ENCODE measurements around the gene CAPZB.

The CAPZB gene

DNA sequence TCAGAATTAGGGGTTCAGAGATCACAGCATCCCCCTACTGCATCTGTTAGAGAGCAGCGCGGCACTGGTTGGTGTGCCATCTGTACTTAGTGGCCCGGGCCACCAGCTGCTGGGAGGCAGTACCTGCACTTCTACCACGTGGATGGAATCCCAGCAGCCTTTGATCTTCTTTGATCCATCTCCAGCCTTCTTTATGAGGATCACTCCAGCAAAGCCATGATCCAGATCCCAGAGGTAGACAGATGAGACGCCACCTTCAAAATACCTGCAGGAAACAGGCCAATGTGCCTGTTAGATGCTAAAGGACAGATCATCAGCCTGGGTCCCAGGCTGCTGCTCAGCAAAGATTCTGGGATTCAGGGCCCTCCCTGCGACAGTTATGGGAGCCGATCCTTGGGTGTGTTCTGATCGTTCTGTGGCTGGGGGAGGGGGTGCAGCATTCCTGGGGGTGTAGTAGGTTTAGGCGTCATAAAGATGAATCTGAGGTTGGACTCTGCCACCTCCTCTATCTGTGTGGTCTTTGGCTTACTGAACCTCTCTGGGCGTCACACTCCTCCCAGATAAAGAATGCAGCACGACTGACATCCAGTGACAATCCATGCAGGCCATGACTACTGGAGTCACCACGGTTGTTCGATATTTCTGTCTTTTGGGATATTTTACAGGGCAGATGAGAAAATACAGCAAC is 127.9 kb downstream of the CAPZB start:
- in situ Hi-C loops (cut with HindIII; ENCODE audit: low sequenced_read_pairs): no loop called here

DNA sequence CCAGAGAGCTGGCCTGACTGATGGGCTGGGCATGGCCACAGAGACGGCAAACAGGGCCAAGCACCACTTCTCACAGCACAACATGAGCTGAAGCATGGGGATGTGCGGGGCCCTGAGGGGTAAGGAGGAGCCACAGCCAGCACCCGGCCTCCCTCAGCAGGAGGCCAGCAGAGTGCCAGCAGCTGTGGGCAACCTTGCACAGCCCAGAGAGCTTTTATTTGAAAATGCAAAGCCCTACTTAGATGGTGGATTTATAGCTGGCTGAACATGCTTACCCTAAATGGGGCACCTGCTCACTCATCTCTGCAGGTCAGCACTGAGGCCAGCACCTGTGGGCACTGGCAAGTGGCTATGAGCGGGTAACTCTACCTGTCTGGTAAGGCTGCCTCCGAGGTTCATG is 129.1 kb downstream of the CAPZB start:
- in situ Hi-C loops (cut with HindIII; ENCODE audit: low sequenced_read_pairs): no loop called here

- in situ Hi-C loops (cut with HindIII; ENCODE audit: low sequenced_read_pairs): no loop called here
These were observed 130.8 kb downstream of the CAPZB start for GRCh38 chr1:19354531-19354981.

- in situ Hi-C loops (cut with HindIII; ENCODE audit: low sequenced_read_pairs): no loop called here
These were observed 131.7 kb downstream of the CAPZB start for GRCh38 chr1:19353596-19353995.

GRCh38 chr1:19352839-19353238 is 132.5 kb downstream of the CAPZB start:
- in situ Hi-C loops (cut with HindIII; ENCODE audit: low sequenced_read_pairs): no loop called here

- in situ Hi-C loops (cut with HindIII; ENCODE audit: low sequenced_read_pairs): no loop called here
These were observed 133.5 kb downstream of the CAPZB start for GRCh38 chr1:19351873-19352272.

- in situ Hi-C loops (cut with HindIII; ENCODE audit: low sequenced_read_pairs): no loop called here
These were observed 134.8 kb downstream of the CAPZB start for GRCh38 chr1:19350566-19350965.

DNA sequence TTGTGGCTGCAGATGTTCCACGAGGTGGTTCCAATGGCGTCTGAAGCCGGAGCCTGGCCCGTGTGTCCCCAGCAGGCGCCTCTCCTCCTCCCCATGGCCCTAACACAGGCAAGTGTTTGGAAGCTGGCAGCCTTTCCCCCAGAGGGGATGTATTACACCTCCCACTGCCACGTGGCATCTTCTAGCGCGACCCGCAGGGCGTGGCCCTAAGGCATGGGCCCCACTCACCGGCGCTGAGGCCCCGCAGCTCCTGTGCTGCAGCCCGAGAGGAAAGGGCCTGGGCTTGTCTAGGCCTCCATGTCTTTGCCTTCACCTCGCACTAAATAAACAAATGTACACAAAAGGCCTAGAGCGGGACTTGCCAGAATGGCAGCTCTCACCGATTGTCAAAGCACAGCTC is 135.3 kb downstream of the CAPZB start:
- in situ Hi-C loops (cut with HindIII; ENCODE audit: low sequenced_read_pairs): loop anchor here (10.0 kb wide), 1 partner anchor 75 kb away; no protein-coding TSS in a partner anchor

GRCh38 chr1:19348441-19349198 is 136.7 kb downstream of the CAPZB start:
- in situ Hi-C loops (cut with HindIII; ENCODE audit: low sequenced_read_pairs): loop anchor here (10.0 kb wide), 1 partner anchor 74 kb away; no protein-coding TSS in a partner anchor

DNA sequence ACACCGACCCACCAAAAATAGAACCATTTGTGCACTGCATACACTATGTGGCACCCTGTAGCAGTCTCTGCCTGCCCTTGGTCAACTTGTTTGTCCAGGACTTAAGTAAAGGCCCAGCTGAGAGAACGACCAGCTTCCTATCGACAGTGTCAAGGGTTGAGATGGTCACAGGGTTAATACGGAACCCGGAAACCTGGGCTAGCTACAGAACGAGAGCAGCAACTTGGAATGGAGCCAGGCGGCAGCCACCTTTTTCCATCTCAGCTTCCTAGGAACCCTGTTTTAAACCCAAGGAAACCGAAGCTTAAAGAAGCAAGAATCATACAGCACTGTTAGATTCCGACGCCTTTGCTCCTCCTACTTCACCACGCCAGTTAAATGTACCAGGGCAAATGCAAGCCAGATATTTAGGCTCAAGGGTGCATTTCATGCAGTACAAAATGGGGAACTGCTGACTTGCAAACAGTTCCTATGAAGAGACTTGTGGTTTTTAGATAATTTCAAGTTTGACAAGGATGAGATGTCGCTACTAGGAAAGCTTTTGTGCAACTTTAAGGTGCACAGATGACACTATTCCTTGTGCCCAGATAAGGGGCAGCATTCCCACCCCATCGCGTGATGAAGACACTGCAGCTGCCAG is 137.7 kb downstream of the CAPZB start:
- in situ Hi-C loops (cut with HindIII; ENCODE audit: low sequenced_read_pairs): loop anchor here (10.0 kb wide), 1 partner anchor 73 kb away; no protein-coding TSS in a partner anchor

DNA sequence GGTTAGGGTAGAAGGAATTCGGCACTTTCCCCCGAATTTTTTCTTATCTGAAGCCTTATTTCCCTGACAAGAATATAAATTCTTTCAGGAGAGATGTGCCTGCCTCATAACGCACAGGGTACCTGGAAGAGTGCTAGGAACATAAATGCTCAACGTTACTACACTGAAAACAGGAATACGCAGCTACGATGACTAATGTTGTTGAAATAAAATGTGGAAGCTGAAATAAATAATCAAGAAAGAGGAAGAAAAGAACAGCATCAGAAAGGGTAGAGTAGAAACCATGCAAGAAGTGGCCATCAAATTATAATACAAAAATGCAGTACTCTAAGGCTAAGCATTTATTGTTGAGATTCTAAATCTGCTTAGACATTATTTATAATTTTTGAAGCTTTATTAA is 139.3 kb downstream of the CAPZB start:
- in situ Hi-C loops (cut with HindIII; ENCODE audit: low sequenced_read_pairs): loop anchor here (10.0 kb wide), 1 partner anchor 71 kb away; no protein-coding TSS in a partner anchor

DNA sequence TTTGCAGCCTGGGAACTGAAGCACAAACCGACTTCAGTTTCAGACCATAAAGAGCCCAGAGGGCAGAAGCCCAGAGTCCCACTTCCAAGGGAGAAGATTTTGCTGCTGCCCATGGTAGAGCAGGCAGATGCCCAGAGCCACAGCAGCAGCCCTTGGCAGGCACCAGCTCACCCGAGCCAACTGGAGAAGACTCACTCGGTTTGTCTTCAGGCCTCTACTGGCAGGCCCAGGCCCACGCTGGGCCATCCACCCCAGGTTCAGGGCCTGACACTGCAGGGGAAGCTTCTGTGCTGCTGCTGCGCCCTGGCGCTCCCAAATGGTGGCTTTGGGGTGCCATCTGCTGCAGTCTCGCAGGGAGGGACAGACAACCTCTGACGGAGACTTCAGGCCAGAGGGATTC is 139.9 kb downstream of the CAPZB start:
- in situ Hi-C loops (cut with HindIII; ENCODE audit: low sequenced_read_pairs): loop anchor here (10.0 kb wide), 1 partner anchor 71 kb away; no protein-coding TSS in a partner anchor

GRCh38 chr1:19344831-19345230 is 140.5 kb downstream of the CAPZB start:
- in situ Hi-C loops (cut with HindIII; ENCODE audit: low sequenced_read_pairs): loop anchor here (5.0 to 10.0 kb wide), 2 partner anchors 32 to 70 kb away; no protein-coding TSS in a partner anchor

- in situ Hi-C loops (cut with HindIII; ENCODE audit: low sequenced_read_pairs): loop anchor here (5.0 to 10.0 kb wide), 2 partner anchors 33 to 70 kb away; no protein-coding TSS in a partner anchor
These were observed 140.9 kb downstream of the CAPZB start for GRCh38 chr1:19344372-19344810.

- in situ Hi-C loops (cut with HindIII; ENCODE audit: low sequenced_read_pairs): loop anchor here (5.0 to 10.0 kb wide), 2 partner anchors 34 to 69 kb away; no protein-coding TSS in a partner anchor
These were observed 141.6 kb downstream of the CAPZB start for GRCh38 chr1:19343617-19344350.

- in situ Hi-C loops (cut with HindIII; ENCODE audit: low sequenced_read_pairs): loop anchor here (5.0 to 10.0 kb wide), 2 partner anchors 34 to 68 kb away; no protein-coding TSS in a partner anchor
These were observed 142.3 kb downstream of the CAPZB start for GRCh38 chr1:19342894-19343616.

DNA sequence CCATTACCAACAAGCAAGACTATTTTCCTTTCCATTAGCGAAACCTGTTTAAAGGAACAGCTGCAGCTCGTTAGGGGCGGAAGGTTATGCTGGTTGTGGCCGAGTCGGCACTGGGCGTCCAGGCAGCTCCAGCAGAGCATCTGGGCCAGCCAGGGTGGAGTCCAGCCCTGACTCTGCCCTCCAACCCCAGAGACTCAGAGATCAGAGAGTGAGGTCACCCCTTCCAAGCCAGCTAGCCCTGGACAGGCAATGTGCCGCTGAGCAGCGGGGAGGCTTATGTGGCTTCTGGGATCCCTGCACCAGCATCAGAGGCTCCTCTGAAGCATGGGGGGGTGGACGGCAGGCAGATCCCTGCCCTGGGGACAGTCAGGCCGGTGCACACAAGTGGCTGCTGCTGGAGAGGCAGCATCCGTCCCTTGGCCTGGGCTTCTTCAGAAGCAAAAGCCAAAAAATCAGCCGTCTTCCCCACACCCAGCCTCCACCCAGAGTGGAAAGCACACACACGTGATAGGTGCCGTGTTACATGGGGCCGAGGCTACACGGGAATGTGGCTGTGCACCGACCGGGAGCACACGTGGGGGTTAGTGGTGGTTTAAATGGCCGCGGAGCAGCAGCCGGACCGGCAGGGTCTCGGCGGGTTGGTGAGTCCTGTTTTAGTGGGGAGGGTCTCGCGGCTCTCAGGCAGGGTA is 143.1 kb downstream of the CAPZB start:
- in situ Hi-C loops (cut with HindIII; ENCODE audit: low sequenced_read_pairs): loop anchor here (5.0 to 10.0 kb wide), 2 partner anchors 35 to 67 kb away; no protein-coding TSS in a partner anchor

DNA sequence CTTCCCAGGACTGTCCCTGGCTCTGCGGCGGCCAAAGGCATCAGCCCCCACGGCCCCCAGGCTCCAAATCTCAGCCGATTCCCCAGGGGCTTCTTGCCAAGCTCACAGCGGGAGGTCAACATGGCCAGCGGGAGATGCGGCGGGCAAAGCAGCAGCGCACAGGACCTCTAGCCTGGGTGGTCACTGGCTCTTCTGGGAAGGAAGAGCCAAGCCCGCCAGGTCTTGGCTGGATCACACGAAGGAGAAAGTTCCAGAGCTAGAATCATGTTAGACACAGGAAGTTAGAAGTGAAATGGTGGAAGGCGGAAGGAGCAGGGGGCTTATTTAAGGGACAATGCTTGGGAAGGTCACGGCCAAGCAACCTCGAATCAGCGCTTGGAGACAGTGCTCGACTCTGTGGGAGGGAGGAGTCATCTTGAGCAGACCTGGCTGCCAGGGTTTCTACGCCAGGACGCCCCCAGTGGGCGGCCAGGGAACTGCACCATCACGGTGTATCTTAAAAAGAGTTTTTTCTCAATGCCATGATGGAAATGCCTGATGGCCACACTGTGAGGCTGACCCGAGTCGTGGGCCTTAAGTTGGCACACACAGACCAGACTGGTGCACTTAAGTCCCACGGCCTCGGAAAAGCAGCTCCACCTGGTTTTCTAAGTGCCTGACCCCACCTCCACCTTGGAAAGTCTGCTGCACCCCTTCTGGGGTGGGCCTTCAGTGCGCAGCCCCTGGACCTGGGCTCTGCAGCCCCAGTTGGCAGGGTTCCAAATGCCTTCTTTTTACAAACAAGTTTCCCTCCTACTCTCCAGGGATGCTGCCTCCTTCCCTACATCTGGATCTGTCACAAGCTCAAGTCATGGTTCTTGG is 143.9 kb downstream of the CAPZB start:
- in situ Hi-C loops (cut with HindIII; ENCODE audit: low sequenced_read_pairs): loop anchor here (5.0 to 10.0 kb wide), 2 partner anchors 36 to 67 kb away; no protein-coding TSS in a partner anchor

Measured in endothelial cell of hepatic sinusoid (primary cell).